SK-N-SH treated with all-trans-retinoic acid at 6 μM for 48 hours (cell line): ENCODE measurements around the gene B3GNT7.

ENCODE experiments used
- ATAC-seq: fragments of 200-7000 bp; cut with Tn5 transposase; 3 replicates; pipeline ENCODE4 v1.9.1; 2020; ENCODE audit warnings: mild to moderate bottlenecking, moderate library complexity
- ARNTL ChIP-seq: fragments of 450-650 bp; formaldehyde crosslinking; IDR thresholded peaks from 2 replicates; pipeline ENCODE4 v1.5.0; 2020; ENCODE audit warnings: low read depth, mild to moderate bottlenecking, moderate library complexity, borderline replicate concordance
- BACH2 ChIP-seq: fragments of 250-450 bp; sonication (Bioruptor Pico); IDR thresholded peaks from 2 replicates; pipeline ENCODE4 v1.9.0; 2021; ENCODE audit warnings: mild to moderate bottlenecking, borderline replicate concordance
- CSDC2 ChIP-seq: fragments of 250-450 bp; sonication (Bioruptor Pico); IDR thresholded peaks from 2 replicates; pipeline ENCODE4 v1.5.0; 2020; ENCODE audit warnings: mild to moderate bottlenecking, moderate library complexity
- ESRRG ChIP-seq: fragments of 250-450 bp; sonication (Bioruptor Pico); IDR thresholded peaks from 2 replicates; pipeline ENCODE4 v1.6.1; 2021; ENCODE audit warnings: mild to moderate bottlenecking
- GLIS3 ChIP-seq: fragments of 250-450 bp; sonication (Bioruptor Pico); IDR thresholded peaks from 2 replicates; pipeline ENCODE4 v1.5.0; 2020; ENCODE audit warnings: mild to moderate bottlenecking, moderate library complexity
- ISL1 ChIP-seq: fragments of 250-450 bp; sonication (Bioruptor Pico); IDR thresholded peaks from 2 replicates; pipeline ENCODE4 v2.1.2; 2022; ENCODE audit warnings: mild to moderate bottlenecking, moderate library complexity
- OSR1 ChIP-seq: fragments of 250-450 bp; sonication (Bioruptor Pico); IDR thresholded peaks from 2 replicates; pipeline ENCODE4 v1.8.0; 2022; ENCODE audit warnings: moderate library complexity, mild to moderate bottlenecking, inconsistent platforms
- PPARA ChIP-seq: fragments of 250-450 bp; sonication (Bioruptor Pico); IDR thresholded peaks from 2 replicates; pipeline ENCODE4 v1.5.0; 2020; ENCODE audit warnings: mild to moderate bottlenecking, borderline replicate concordance
- RARB ChIP-seq: fragments of 250-450 bp; sonication (Bioruptor Pico); IDR thresholded peaks from 2 replicates; pipeline ENCODE4 v1.8.0; 2021; ENCODE audit warnings: mild to moderate bottlenecking, moderate library complexity
- SNAI2 ChIP-seq: fragments of 250-450 bp; sonication (Bioruptor Pico); IDR thresholded peaks from 2 replicates; pipeline ENCODE4 v1.5.0; 2020; ENCODE audit warnings: mild to moderate bottlenecking, moderate library complexity
- TCF4 ChIP-seq: fragments of 250-450 bp; sonication (Bioruptor Pico); IDR thresholded peaks from 2 replicates; pipeline ENCODE4 v1.8.0; 2021; ENCODE audit warnings: mild to moderate bottlenecking, moderate library complexity, borderline replicate concordance
- TOX ChIP-seq: fragments of 250-450 bp; sonication (Bioruptor Pico); IDR thresholded peaks from 2 replicates; pipeline ENCODE4 v1.8.0; 2021; ENCODE audit warnings: mild to moderate bottlenecking, moderate library complexity, borderline replicate concordance
- ZC3H10 ChIP-seq: fragments of 250-450 bp; sonication (Bioruptor Pico); IDR thresholded peaks from 2 replicates; pipeline ENCODE4 v1.5.1; 2021; ENCODE audit warnings: mild to moderate bottlenecking, moderate library complexity
- ZFP3 ChIP-seq: fragments of 250-450 bp; sonication (Bioruptor Pico); IDR thresholded peaks from 2 replicates; pipeline ENCODE4 v1.5.0; 2020; ENCODE audit warnings: mild to moderate bottlenecking, moderate library complexity
- ZFP30 ChIP-seq: fragments of 450-650 bp; formaldehyde crosslinking; IDR thresholded peaks from 2 replicates; pipeline ENCODE4 v1.5.0; 2022; ENCODE audit warnings: mild to moderate bottlenecking, moderate library complexity
- ZNF565 ChIP-seq: fragments of 450-650 bp; formaldehyde crosslinking; conservative IDR thresholded peaks from 2 replicates; pipeline ENCODE4 v1.5.0; 2020; ENCODE audit warnings: low read depth, mild to moderate bottlenecking, moderate library complexity
- ZNF70 ChIP-seq: fragments of 450-650 bp; formaldehyde crosslinking; IDR thresholded peaks from 2 replicates; pipeline ENCODE4 v1.5.0; 2020; ENCODE audit warnings: mild to moderate bottlenecking, moderate library complexity
- ZNF8 ChIP-seq: fragments of 450-650 bp; formaldehyde crosslinking; IDR thresholded peaks from 2 replicates; pipeline ENCODE4 v1.5.0; 2020; ENCODE audit warnings: mild to moderate bottlenecking, moderate library complexity
- TF ChIP-seq, protein P1 (sequence below): fragments of 250-450 bp; sonication (Bioruptor Pico); IDR thresholded peaks from 2 replicates; pipeline ENCODE4 v1.8.0; 2021; ENCODE audit warnings: low read depth, mild to moderate bottlenecking, moderate library complexity, borderline replicate concordance
- TF ChIP-seq, protein P2 (sequence below): fragments of 250-450 bp; sonication (Bioruptor Pico); IDR thresholded peaks from 2 replicates; pipeline ENCODE4 v1.8.0; 2020; ENCODE audit warnings: mild to moderate bottlenecking, moderate library complexity, borderline replicate concordance
- TF ChIP-seq, protein P3 (sequence below): fragments of 250-450 bp; sonication (Bioruptor Pico); IDR thresholded peaks from 2 replicates; pipeline ENCODE4 v1.5.0; 2020; ENCODE audit warnings: mild to moderate bottlenecking, moderate library complexity
- TF ChIP-seq, protein P4 (sequence below): fragments of 250-450 bp; sonication (Bioruptor Pico); IDR thresholded peaks from 2 replicates; pipeline ENCODE4 v1.5.1; 2020; ENCODE audit warnings: low read depth, mild to moderate bottlenecking, moderate library complexity

Gene B3GNT7

DNA sequence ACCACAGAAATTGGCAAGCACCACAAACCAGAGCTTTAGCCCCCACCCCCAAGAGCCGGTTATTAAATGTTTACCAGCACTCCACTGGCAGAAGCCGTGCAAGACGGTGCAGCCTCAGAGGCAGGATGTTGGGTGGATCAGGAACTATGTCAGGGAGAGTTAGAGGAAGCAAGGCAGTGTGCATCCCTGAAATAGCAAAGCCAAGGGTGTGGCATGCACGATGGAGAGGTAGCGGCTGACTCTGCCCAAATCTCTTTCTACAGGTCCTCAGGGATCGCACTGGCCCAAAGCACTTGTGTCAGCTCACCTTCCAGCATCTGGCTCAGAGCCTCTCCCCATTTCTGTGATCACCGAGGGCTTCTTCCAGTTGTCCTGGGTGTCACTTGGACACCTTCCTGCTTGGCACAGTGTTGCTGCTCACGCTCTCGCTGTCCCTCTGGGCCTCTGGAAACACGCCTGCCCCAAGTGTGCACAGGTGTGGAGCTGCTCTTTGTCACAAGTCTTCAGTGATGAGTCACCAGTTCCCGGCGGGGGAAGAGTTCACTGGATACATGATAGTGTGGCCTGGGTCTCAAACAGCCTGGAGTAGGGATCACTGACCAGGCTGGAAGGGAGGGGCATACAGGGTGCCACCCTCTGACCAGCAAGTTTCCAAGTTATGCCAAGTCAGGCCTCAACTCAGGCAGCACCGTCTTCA lies 17.3 kb upstream of the B3GNT7 start (continued):
- TF ChIP-seq SNAI2 (CRISPR knock-in tag) (no peak), PPARA (CRISPR knock-in tag) (no peak), ARNTL (CRISPR knock-in tag) (no peak), ZNF70 (no peak)
- TF ChIP-seq, all 23 proteins: peak for 0

DNA sequence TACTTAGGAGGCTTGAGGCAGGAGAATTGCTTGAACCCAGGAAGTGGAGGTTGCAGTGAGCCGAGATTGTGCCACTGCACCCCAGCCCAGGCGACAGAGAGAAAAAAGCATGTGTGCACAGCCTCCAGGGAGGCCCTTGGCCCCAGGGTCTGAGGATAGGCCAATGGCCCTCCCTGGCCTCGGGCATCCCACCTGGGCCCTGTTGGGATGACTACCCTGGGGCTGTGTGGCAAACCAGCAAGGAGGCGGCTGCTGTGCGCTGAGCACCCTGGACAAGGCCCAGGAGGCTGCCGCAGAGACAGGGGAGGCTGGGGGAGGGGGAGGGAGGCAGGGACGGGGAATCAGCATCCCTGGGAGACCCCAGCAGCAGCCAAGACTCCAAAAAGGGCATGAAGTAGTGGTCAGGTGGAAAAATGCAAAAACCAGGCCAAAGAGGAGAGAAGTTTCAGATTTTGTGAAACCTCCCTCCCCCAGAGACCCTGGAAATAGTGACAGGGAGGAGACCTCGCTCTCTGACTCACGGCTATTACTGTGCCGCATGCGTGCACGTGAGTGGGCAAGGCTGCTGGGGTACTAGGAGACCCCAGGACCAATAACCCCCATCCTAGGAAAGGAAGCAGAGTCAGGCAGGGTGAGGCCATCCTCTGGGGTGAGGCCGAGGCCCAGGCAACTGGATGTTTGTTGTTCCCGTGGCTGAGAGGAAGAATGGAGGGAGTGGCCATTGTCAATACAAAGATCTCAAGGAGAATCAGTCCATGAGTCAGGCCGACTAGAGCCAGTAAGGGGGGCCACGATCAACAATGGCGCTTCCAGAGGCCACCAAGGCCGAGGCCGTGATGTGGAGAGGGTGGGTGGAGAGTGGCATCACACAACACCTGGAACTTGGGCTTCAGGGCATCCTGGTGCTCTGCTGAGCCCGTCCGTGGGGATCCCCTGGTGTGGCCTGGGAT lies 16.0 kb upstream of the B3GNT7 start:
- no peak for ATAC-seq
- TF ChIP-seq, protein P1, sequence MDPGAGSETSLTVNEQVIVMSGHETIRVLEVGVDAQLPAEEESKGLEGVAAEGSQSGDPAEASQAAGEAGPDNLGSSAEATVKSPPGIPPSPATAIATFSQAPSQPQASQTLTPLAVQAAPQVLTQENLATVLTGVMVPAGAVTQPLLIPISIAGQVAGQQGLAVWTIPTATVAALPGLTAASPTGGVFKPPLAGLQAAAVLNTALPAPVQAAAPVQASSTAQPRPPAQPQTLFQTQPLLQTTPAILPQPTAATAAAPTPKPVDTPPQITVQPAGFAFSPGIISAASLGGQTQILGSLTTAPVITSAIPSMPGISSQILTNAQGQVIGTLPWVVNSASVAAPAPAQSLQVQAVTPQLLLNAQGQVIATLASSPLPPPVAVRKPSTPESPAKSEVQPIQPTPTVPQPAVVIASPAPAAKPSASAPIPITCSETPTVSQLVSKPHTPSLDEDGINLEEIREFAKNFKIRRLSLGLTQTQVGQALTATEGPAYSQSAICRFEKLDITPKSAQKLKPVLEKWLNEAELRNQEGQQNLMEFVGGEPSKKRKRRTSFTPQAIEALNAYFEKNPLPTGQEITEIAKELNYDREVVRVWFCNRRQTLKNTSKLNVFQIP = no peak
- TF ChIP-seq ZNF565 (CRISPR knock-in tag) (no peak), OSR1 (no peak), ZFP30 (no peak), ZNF8 (no peak), TOX (CRISPR knock-in tag) (no peak), RARB (CRISPR knock-in tag) (no peak), PPARA (CRISPR knock-in tag) (no peak), ESRRG (no peak)
- TF ChIP-seq, protein P2, sequence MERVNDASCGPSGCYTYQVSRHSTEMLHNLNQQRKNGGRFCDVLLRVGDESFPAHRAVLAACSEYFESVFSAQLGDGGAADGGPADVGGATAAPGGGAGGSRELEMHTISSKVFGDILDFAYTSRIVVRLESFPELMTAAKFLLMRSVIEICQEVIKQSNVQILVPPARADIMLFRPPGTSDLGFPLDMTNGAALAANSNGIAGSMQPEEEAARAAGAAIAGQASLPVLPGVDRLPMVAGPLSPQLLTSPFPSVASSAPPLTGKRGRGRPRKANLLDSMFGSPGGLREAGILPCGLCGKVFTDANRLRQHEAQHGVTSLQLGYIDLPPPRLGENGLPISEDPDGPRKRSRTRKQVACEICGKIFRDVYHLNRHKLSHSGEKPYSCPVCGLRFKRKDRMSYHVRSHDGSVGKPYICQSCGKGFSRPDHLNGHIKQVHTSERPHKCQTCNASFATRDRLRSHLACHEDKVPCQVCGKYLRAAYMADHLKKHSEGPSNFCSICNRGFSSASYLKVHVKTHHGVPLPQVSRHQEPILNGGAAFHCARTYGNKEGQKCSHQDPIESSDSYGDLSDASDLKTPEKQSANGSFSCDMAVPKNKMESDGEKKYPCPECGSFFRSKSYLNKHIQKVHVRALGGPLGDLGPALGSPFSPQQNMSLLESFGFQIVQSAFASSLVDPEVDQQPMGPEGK = no peak

DNA sequence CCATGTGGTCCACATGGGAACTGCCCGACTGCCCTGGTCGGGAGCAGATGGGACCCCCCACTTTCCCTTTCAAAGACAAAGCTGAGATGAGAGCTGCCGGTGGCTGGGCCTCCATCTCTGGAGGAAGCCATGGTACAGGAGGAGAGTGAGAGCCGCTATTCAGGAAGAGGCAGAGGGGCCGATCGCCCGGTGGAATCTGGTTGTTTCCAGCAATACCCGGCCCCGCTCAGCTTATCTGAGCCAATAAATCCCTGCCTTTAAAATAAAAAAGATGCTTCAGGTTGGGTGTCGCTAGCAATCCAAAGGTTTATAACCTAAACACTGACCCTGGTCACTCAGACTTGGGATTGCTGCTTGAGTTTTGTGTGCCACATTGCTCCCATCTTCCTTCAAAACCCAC lies 15.2 kb upstream of the B3GNT7 start:
- ATAC-seq = no peak
- TF ChIP-seq BACH2 (CRISPR knock-in tag) = no peak
- TF ChIP-seq ZFP3 = no peak
- TF ChIP-seq ISL1 = no peak
- no peak for TF ChIP-seq PPARA (CRISPR knock-in tag)
- no peak for TF ChIP-seq ARNTL (CRISPR knock-in tag)
- TF ChIP-seq, protein P3, sequence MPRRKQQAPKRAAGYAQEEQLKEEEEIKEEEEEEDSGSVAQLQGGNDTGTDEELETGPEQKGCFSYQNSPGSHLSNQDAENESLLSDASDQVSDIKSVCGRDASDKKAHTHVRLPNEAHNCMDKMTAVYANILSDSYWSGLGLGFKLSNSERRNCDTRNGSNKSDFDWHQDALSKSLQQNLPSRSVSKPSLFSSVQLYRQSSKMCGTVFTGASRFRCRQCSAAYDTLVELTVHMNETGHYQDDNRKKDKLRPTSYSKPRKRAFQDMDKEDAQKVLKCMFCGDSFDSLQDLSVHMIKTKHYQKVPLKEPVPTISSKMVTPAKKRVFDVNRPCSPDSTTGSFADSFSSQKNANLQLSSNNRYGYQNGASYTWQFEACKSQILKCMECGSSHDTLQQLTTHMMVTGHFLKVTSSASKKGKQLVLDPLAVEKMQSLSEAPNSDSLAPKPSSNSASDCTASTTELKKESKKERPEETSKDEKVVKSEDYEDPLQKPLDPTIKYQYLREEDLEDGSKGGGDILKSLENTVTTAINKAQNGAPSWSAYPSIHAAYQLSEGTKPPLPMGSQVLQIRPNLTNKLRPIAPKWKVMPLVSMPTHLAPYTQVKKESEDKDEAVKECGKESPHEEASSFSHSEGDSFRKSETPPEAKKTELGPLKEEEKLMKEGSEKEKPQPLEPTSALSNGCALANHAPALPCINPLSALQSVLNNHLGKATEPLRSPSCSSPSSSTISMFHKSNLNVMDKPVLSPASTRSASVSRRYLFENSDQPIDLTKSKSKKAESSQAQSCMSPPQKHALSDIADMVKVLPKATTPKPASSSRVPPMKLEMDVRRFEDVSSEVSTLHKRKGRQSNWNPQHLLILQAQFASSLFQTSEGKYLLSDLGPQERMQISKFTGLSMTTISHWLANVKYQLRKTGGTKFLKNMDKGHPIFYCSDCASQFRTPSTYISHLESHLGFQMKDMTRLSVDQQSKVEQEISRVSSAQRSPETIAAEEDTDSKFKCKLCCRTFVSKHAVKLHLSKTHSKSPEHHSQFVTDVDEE (CRISPR knock-in tag) = no peak
- TF ChIP-seq ESRRG = no peak
- TF ChIP-seq, protein P2 = no peak
- TF ChIP-seq ZC3H10 (CRISPR knock-in tag) = no peak
- no peak for TF ChIP-seq ZFP30
- TF ChIP-seq, protein P1 = no peak
- TF ChIP-seq ZNF565 (CRISPR knock-in tag) = no peak
- TF ChIP-seq GLIS3 (CRISPR knock-in tag) = no peak
- no peak for TF ChIP-seq TCF4 (CRISPR knock-in tag)
- no peak for TF ChIP-seq CSDC2 (CRISPR knock-in tag)
- TF ChIP-seq, protein P4, sequence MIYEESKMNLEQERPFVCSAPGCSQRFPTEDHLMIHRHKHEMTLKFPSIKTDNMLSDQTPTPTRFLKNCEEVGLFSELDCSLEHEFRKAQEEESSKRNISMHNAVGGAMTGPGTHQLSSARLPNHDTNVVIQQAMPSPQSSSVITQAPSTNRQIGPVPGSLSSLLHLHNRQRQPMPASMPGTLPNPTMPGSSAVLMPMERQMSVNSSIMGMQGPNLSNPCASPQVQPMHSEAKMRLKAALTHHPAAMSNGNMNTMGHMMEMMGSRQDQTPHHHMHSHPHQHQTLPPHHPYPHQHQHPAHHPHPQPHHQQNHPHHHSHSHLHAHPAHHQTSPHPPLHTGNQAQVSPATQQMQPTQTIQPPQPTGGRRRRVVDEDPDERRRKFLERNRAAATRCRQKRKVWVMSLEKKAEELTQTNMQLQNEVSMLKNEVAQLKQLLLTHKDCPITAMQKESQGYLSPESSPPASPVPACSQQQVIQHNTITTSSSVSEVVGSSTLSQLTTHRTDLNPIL (CRISPR knock-in tag) = no peak
- no peak for TF ChIP-seq OSR1
- no peak for TF ChIP-seq RARB (CRISPR knock-in tag)
- TF ChIP-seq ZNF70 = no peak
